Activated T-cell treated with anti-CD3 and anti-CD28 coated beads, Interleukin-2, amount 50 U/mL, for 1 hour (primary cell): ENCODE data around the gene IRF2BP1.
"Not testable (repeated sequence)": the region's sequence is repeated elsewhere in the genome, so short reads cannot be mapped to it uniquely, and the experiment has no call there.

Experiments
- DNase-seq: peaks from one replicate; pipeline ENCODE4 v3.0.0-alpha.2; 2020

IRF2BP1 gene

DNA sequence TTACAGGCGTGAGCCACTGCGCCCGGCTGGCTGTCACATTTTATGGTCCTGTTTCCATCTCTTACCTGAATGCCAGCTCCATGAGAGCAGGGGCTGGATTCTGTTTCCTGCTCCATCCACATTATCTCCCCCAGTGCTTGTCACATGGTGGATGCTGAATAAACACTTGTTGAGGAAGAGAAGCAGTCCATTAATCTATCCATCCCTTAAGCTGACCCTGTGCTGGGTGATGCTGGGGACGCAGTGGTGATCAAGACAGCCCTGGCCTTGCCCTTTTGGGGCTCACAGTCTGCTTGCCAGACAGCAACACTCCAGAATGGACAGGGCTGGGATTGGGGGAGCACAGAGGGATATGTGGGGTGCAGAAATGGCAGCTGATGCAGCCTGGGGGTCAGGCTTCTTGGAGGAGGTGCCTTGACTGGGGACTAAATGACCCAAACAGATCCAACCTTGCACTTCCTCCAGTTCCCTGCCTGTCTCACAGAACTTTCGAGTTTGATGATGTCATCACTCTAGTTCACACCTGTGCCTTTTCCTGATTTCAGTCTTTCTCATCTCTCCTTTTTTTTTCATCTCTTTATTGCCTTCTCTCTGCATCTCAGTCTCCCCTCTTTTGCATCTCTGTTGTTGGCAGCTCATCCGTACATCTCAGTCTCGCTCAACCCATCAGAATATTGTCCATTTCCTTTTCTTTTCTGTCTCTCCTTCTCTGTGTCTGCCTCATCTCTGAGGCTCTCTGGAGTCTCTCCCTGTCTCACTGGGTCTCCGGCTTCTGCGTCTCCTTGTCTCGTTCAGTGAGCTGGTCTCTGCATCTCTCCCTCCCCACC lies 4.6 kb downstream of the IRF2BP1 start:
- no peak for DNase-seq

DNA sequence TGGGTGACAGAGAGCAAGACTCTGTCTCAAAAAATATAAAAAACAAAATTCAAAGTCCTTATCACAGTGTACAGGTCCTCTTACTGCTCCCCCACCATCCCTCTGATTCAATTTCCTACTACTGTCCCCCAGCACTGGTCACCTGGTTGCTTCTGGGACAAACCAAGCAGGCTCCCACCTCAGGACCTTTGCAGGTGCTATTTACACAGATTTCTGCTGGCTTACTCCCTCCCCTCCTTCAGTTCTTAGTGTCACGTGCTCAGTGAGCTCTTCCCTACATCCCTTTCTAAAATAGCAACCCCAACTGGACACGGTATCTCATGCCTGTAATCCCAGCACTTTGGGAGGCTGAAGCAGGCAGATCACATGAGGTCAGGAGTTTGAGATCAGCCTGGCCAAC lies 6.0 kb downstream of the IRF2BP1 start:
- no peak for DNase-seq

DNA sequence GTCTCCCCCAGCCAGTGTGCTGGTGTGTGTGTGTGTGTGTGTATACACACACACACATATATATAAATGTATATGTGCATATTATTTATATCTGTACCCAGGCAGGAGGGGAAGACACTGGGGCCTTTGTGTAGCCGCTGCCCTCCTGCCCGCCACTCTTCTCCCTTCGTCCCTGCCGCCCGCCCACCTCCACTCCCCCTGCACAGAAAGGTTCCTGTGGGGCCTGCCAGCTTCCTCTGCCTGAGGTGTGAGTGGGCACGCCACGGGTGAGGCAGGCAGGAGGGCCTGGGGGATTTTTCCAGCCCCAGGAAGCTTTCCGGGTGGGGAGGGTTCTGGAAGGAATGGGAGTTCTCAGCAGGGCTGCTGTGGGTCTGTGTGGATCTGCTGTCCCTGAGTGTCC lies 6.9 kb downstream of the IRF2BP1 start:
- no peak for DNase-seq

DNA sequence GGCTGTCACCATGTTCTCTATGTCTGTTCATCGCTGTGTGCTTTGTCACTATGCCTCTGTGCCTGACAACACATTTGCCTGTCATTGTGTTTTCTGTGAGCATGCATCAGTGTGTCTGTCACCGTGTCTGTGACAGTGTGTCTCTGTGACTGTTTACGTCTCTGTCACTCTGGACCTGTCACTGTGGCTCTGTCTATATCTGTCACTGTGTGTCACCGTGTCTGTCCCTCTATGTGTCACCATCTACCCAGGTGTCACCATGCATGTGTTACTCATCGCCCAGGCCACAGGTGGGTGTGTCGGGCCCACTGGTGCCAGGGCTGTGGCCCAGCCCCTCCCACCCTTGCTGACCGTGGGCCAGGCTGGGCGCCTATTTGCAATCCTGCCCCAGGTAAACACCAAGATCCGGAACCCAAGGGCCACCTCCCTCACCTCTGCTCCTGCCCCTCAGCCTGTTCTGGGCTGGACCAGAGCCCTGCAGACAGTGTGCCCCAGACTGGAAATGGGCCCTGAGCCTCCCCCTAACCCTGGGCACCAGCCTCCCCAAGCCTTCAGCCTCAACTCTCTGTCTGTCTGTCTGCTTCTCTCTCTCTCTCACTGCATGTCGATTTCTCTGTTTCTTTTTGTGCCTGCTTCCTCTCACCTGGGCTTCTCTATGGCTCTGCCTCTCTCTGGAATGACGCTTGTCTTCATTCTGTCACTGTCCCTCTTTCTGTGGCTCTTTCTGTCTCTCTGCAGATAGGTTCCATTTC lies 7.7 kb downstream of the IRF2BP1 start:
- no peak for DNase-seq

DNA sequence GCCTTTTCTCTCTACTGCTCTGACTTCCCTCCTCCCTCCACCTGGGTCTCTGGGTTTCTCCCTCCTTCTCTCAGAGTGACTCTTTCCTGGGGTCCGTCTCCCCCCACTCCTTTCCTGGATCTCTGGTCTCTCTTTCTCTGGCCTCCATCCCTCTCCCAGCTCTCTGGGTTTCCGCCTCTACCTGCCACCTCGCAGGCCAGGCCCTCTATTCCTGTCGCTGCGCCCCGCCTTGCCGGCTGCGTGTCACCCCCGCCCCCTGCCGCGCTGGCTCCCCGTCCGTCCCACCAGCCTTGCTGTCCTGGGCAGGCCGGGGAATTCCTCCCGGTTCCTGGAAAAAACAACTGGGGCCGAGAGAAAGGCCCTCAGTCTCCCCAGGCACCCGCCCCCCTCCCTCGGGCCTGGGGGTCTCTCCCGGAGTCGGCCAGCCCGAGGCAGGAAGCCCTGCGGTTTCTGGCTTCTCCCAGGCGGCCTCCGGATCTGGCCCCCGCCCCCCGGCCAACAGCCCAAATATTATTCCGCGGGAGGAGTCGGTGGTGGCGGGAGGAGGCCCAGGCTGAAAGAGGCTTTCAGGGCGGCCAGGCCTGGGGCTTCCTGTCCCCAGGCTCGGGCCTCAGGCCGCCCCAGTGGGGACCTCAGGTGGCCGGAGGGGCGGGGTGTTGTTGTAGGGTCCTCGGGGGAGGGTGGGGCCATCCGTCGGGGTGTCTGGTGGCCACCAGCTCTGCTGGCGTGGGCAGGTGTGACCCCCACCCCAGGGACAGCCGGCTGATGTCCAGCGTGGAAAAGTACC lies 9.3 kb downstream of the IRF2BP1 start:
- DNase-seq, result peak; percentile 34

DNA sequence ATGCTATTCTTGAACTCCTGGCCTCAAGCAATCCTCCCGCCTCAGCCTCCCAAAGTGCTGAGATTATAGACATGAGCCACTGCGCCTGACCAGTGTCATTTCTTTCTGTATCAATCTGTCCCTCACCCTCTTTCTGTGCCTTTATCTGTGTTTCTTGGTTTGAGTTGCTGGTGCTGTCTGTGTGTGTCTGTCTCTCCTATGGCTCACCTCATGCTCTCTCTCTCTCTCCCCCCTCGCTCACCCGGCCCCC lies 9.9 kb downstream of the IRF2BP1 start:
- no peak for DNase-seq

DNA sequence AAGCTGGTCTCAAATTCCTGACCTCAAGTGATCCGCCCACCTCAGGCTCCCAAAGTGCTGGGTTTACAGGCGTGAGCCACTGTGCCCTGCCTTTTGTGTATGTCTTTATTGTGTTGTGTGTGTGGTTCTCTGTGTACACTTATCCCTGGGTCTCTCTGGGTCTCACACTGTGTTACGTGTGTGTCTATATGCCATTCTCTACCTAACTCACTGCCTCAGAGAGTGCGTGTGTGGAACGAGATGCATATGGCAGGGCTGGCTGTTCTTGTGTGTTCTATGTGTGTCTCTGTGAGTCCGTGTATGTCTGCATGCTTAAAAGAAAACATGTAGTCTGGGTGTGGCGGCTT lies 11.3 kb downstream of the IRF2BP1 start:
- no peak for DNase-seq

DNA sequence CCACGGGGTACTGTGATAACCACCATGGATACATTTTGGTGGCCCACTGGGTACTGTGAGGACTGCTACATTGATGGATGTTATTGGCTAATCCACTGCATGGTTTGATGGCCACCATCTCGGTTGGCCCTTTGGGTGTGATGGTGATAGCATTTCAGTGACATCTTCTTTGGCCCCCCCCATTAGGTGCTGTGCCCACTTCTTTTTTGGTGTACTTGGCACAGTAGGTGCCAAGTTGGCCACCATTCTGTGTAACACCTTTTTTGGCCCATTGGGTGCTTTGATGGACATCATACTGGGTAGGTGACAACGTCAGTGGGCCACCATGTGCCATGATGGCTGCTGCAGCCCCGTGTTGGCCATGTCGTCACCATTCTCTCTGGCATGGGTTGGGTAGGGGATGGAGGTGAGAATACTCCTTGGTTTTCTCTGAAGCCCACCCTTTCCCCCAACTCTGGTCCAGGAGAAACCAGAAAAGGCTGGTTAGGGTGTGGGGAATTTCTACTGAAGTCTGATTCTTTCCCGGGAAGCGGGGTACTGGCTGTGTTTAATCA lies 12.6 kb downstream of the IRF2BP1 start:
- no peak for DNase-seq

DNA sequence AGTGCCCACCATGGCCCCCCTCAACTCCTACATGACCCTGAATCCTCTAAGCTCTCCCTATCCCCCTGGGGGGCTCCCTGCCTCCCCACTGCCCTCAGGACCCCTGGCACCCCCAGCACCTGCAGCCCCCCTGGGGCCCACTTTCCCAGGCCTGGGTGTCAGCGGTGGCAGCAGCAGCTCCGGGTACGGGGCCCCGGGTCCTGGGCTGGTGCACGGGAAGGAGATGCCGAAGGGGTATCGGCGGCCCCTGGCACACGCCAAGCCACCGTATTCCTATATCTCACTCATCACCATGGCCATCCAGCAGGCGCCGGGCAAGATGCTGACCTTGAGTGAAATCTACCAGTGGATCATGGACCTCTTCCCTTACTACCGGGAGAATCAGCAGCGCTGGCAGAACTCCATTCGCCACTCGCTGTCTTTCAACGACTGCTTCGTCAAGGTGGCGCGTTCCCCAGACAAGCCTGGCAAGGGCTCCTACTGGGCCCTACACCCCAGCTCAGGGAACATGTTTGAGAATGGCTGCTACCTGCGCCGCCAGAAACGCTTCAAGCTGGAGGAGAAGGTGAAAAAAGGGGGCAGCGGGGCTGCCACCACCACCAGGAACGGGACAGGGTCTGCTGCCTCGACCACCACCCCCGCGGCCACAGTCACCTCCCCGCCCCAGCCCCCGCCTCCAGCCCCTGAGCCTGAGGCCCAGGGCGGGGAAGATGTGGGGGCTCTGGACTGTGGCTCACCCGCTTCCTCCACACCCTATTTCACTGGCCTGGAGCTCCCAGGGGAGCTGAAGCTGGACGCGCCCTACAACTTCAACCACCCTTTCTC lies 13.6 kb downstream of the IRF2BP1 start:
- DNase-seq, result no peak

DNA sequence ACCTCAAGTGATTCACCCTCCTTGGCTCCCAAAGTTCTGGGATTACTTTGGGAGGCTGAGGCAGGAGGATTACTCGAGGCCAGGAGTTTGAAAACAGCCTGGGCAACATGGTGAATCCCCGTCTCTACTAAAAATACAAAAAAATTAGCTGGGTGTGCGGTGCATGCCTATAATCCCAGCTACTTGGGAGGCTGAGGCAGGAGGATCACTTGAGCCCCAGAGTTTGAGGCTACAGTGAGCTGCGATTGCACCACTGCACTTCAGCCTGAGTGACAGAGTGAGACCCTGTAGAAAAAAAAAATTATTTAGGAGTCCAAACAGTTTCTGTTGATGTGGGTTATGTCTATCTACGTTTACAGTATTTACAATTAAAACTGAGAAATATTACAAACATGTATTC lies 15.1 kb downstream of the IRF2BP1 start:
- no peak for DNase-seq

DNA sequence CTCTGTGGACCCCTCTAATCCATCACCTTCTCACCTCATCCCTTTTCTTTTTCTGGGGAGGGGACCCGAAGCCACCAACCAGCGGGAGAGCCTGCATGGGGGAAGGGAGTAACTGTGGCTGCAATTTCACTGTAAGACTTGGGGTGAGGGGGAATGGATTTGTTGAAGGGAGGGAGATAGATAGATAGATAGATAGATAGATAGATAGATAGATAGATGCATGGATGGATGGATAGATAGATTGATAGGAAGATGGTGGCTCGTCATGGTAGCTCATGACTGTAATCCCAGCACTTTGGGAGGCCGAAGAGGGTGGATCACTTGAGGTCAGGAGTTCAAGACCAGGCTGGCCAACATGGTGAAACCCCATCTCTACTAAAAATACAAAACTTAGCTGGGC lies 18.7 kb downstream of the IRF2BP1 start:
- not testable (repeated sequence) for DNase-seq

DNA sequence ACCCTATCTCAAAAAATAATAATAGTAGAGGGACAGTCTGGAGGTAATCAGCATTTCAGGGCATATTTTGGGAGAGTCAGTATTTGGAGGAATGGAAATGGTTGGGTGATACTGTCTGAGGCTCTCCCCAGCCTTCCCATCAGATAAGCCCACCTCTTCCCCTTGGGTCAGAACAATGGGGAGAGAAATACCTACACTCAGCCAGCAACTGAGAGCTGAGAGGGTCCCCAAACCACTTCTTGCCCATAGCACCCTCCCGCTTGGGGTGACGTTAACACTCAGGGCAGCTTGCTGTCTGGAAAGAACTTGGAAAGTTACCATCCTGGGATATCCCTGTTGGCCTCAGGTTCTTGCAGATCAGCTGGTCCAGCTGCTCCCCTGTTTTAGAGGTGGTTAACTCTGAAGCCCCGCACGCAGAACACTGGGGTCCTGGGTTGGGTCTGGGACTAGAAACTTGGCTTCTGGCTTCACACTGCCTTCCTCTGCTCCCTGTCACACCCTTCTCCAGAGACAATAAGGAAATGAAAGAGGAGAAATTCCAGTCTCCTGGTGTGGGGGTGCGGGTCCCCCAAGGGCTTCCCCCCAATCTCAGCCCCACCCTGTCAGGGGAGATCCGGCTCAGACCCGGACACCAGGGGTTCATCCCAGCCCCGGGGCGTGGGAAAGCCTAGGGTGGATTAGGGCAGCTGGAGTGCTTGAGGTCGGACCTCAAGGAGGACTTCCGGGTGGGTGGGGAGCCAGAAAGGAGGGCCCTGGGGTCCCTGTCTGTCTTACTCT lies 19.4 kb downstream of the IRF2BP1 start:
- no peak for DNase-seq

DNA sequence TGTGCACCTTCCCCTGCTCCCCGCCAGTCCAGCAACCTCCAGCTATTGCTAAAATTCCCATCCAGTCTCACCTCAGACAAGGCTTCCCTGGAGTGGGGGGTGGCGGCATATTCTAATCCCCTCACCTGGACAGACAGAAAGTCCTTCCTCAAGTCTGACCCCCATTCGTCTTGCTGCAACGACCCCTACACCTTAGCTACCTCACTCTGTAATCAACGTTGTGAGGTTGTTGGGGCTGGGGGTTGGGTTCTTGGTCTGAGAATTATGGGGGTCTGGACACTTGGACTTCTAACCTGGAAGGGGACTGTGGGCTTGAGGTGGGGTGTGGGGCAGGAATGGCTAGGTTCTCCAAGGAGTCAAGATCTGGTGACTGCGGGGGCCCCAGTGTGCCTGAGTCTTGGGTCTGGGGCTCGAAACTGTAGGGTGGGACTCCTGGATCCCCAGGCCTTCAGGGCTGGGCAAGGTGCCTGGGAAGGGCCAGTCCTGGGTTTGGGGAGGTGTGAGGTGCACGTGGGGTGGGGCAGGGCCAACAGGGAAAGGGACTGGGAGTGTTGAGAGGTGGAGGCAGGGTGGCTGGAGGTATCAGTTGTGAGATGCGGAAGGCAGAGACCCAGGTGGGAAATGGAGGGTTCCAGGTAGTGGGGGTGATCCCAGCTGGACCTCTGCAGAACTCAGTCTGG lies 20.5 kb downstream of the IRF2BP1 start:
- no peak for DNase-seq

DNA sequence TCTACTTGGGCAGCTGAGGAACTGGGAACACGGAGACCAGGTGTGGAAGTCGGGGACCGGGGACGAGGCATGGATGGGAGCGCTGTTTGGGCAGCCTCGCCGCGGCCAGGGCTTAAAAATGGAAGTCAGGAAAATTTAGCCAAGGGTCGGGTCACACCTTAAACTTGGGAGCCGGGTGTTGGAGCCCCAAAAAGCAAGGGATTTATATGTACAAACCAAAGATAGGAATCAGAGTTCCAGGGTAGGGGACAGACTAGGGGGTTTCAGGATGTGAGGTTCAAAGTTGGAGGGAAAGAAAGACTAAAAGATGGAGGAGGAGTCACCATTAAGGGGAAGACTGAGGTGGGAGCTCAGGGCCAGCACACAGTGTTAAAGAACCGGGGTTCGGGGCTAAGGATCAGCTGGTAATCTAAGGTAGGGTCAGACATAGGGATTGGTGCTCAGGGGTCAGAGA lies 21.3 kb downstream of the IRF2BP1 start:
- no peak for DNase-seq

DNA sequence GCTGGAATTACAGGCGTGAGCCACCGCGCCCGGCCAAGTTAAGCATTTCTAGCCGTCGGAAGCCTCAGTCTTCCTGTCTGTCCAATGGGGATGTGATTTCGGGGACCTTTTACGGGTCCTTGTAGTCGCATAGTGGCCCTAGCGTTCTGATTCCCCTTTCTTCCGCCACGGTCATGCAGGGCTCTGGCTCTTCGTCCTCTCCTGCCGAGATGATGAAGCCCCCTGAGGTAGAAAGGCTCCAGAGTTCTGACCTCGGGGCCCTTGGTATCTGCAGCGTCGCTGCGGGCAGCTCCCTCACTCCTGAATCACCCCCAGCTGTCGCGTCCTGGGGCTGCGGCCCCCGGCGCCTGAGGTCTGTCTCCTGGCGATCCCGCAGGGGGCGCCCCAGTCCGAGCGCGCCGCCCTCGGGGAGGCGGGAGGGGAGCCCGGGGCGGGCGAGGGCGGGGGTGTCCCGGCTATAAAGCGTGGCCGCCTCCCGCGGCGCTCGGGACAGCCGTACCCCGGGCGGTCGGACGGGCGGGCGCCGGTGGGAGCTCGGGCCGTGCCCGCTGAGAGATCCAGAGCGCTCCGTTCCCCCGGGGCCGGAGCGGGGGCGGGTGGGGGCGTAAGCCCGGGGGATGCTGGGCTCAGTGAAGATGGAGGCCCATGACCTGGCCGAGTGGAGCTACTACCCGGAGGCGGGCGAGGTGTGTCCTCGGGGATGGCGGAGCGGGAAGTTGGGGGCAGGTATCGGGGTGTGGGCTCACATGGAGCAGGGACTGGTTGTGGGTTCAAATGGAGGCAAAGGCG lies 21.9 kb downstream of the IRF2BP1 start, which contains the start of gene FOXA3:
Gene FOXA3, plus strand, starts transcription at position 487 of the 789 bp plus-strand sequence. Its CDS starts 131 bp downstream, at position 618.
- peak; percentile 66 for DNase-seq

DNA sequence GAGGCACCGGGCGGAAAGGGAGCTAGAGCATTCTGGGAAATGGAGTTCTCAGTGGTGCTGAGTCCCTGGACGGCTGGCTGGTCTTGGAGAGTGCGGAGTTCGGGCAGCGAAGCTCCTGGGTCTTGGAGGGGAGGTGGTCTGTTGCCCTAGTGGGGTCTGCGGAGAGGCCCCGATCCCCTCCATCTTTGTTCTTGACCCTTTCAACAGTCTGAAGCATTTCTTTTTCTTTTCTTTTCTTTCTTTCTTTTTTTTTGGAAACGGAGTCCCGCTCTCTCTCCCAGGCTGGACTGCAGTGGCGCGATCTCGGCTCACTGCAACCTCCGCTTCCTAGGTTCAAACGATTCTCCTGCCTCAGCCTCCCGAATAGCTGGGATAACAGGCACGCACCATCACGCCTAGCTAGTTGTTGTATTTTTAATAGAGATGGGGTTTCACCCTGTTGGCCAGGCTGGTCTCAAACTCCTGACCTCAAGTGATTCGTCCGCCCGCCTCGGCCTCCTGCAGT lies 22.6 kb downstream of the IRF2BP1 start:
- DNase-seq, result no peak

DNA sequence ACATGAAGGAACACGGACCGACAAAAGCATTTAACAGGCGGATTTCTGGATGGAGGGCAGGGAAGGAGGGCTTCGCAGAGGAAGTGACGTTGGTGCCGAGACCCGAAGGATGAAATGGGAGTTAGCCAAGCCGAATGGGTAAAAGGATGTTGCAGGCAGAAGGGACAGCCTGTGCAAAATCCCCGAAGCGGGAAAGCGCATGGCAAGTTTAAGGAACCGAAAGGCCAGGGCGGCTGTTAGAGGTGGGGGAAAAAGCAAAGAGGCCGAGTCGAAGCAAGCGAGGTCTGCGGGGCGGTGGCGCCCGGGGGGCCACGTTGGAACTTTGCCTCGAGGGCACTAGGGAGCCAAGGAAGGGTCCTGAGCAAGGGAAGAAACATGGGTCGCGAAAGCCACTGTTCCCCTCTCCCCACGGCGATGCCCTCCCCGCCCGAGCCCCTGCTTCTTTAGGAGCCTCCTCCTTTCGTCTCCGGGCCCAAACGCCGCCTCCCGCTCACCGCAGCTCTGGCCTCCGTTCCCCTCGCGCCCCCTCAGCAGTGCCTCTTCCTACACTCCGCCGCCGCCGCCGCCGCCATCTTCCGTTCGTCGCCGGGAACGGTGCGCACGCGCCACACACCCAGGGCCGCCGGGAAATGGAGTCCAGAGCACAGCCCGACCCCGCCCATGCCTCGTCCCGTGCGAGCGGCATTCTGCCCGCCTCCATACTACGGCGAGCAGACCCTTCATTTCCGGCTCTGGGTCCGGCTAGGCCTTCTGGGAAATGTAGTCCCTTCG lies 23.2 kb downstream of the IRF2BP1 start, which contains the start of gene SYMPK:
Gene SYMPK, minus strand, starts transcription at position 584 of the 771 bp plus-strand sequence. CDS start 8,652 bp downstream, outside the sequence.
- peak; percentile 96 for DNase-seq

DNA sequence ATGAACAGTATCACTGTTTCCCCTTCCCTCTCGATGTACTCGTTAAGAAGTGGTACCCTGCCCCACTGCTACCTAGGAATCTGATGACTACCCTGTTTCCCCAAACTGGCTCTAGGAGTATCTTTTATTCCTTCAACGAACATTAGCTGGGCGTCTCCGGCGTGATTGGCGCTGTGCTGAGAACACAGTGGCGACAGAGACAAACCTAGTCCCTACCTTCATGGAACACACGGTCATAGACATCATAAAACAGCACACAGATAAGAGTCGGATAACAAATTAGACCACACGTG lies 23.7 kb downstream of the IRF2BP1 start:
- no peak for DNase-seq
